Hepatocyte (in vitro differentiated cells): ENCODE data around the gene SLC1A2. TPM values are rescaled to one million over a fixed set of nuclear protein-coding genes. Genes with fewer than 3 reads are reported as not detected.

Experiments used
- DNase-seq: peaks from one replicate; pipeline ENCODE4 v3.0.0-alpha.2; 2016; ENCODE audit warnings: low spot score
- H2AFZ ChIP-seq: fragments of 200-600 bp; sonication (generic); 2 replicates; pipeline ENCODE4 v1.6.0; 2016; ENCODE audit warnings: antibody characterized with exemption, mild to moderate bottlenecking
- H3K27ac ChIP-seq: fragments of 200-600 bp; sonication (generic); 2 replicates; pipeline ENCODE4 v1.5.1; 2016; ENCODE audit warnings: mild to moderate bottlenecking
- H3K27me3 ChIP-seq: fragments of 200-600 bp; sonication (generic); 2 replicates; pipeline ENCODE4 v1.6.1; 2016
- H3K36me3 ChIP-seq: fragments of 200-600 bp; sonication (generic); replicated peaks from 2 replicates; pipeline ENCODE4 v1.5.1; 2016; ENCODE audit warnings: low read depth; ENCODE audit not compliant: insufficient read depth
- H3K4me1 ChIP-seq: fragments of 200-600 bp; sonication (generic); 2 replicates; pipeline ENCODE4 v1.5.1; 2016; ENCODE audit warnings: mild to moderate bottlenecking, moderate library complexity; ENCODE audit not compliant: insufficient read depth
- H3K4me2 ChIP-seq: fragments of 200-600 bp; sonication (generic); 2 replicates; pipeline ENCODE4 v1.6.0; 2016
- H3K4me3 ChIP-seq: fragments of 200-600 bp; sonication (generic); 2 replicates; pipeline ENCODE4 v1.5.1; 2016; ENCODE audit warnings: mild to moderate bottlenecking
- H3K79me2 ChIP-seq: fragments of 200-600 bp; sonication (generic); 2 replicates; pipeline ENCODE4 v1.6.0; 2017; ENCODE audit warnings: mild to moderate bottlenecking
- H3K9me2 ChIP-seq: fragments of 200-600 bp; sonication (generic); replicated peaks from 2 replicates; pipeline ENCODE4 v1.6.0; 2017; ENCODE audit warnings: mild to moderate bottlenecking; ENCODE audit not compliant: insufficient read depth
- H3K9me3 ChIP-seq: fragments of 200-600 bp; sonication (generic); 2 replicates; pipeline ENCODE4 v1.5.1; 2016; ENCODE audit warnings: low read depth, mild to moderate bottlenecking
- H4K20me1 ChIP-seq: fragments of 200-600 bp; sonication (generic); 2 replicates; pipeline ENCODE4 v1.6.0; 2016; ENCODE audit warnings: mild to moderate bottlenecking; ENCODE audit not compliant: insufficient read depth, poor library complexity, severe bottlenecking
- EZH2 ChIP-seq: fragments of 200-600 bp; sonication (generic); IDR thresholded peaks from 2 replicates; pipeline ENCODE4 v1.6.1; 2016; ENCODE audit warnings: antibody characterized with exemption, mild to moderate bottlenecking, borderline replicate concordance
- EZH2phosphoT487 ChIP-seq: fragments of 200-600 bp; sonication (generic); IDR thresholded peaks from one replicate; pipeline ENCODE4 v1.6.1; 2018; ENCODE audit warnings: antibody characterized with exemption, mild to moderate bottlenecking, low read depth, moderate library complexity; ENCODE audit not compliant: unreplicated experiment, severe bottlenecking
- WGBS: methylation state at CpG from one replicate; pipeline ENCODE4 v1.1.6; 2016; ENCODE audit warnings: low lambda C conversion rate; ENCODE audit errors: missing lambda C conversion rate; 5-methylcytosine and 5-hydroxymethylcytosine counted together
- polyA plus RNA-seq: library from polyadenylated mRNA; unstranded; fragments of >200 nt; fragmentation: Nextera tagmentation; extraction: Ambion mirVana; gene quantifications from 2 replicates; pipeline ENCODE4 v1.2.1, GENCODE V29; 2016
- total RNA-seq: library from RNA; depleted of rRNA; stranded (reverse); fragments of >200 nt; gene quantifications from 2 replicates; pipeline ENCODE4 v1.2.3, GENCODE V29; 2014
- TF ChIP-seq, protein P1 (sequence below): fragments of 200-600 bp; sonication (generic); IDR thresholded peaks from 2 replicates; pipeline ENCODE4 v1.5.1; 2016; ENCODE audit warnings: antibody characterized with exemption, mild to moderate bottlenecking; ENCODE audit not compliant: poor library complexity

Gene SLC1A2
- total and polyA plus RNA-seq, 2 experiments from 2014 or later: 0.59 to 2.9 TPM

GRCh38 chr11:35347173-35347878 is 72.0 kb downstream of the SLC1A2 start:
- no peaks in the 10 kb centered on the region for H3K27me3 ChIP-seq
- DNase-seq: no peak
- WGBS: 78% methylated on average over 6 of the region's 6 CpGs
- no peaks in the 10 kb centered on the region for H3K79me2 ChIP-seq
- H2AFZ ChIP-seq: no peak overlapping the region
- TF ChIP-seq, protein P1, sequence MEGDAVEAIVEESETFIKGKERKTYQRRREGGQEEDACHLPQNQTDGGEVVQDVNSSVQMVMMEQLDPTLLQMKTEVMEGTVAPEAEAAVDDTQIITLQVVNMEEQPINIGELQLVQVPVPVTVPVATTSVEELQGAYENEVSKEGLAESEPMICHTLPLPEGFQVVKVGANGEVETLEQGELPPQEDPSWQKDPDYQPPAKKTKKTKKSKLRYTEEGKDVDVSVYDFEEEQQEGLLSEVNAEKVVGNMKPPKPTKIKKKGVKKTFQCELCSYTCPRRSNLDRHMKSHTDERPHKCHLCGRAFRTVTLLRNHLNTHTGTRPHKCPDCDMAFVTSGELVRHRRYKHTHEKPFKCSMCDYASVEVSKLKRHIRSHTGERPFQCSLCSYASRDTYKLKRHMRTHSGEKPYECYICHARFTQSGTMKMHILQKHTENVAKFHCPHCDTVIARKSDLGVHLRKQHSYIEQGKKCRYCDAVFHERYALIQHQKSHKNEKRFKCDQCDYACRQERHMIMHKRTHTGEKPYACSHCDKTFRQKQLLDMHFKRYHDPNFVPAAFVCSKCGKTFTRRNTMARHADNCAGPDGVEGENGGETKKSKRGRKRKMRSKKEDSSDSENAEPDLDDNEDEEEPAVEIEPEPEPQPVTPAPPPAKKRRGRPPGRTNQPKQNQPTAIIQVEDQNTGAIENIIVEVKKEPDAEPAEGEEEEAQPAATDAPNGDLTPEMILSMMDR: no peak
- TF ChIP-seq EZH2phosphoT487: no peak
- no peak for TF ChIP-seq EZH2
- H3K9me3 ChIP-seq: no peaks in the 10 kb centered on the region
- H3K4me1 ChIP-seq: peaks cover 11% of the 10 kb centered on the region
- H3K27ac ChIP-seq: no peak overlapping the region
- H3K4me3 ChIP-seq: no peak overlapping the region
- no peaks in the 10 kb centered on the region for H3K36me3 ChIP-seq
- H3K9me2 ChIP-seq: no peaks in the 10 kb centered on the region
- no peaks in the 10 kb centered on the region for H4K20me1 ChIP-seq
- H3K4me2 ChIP-seq: no peak overlapping the region

- Histone ChIP-seq H3K9me2 (no peaks in the 10 kb centered on the region), H3K36me3 (no peaks in the 10 kb centered on the region), H3K4me3 (no peak overlapping the region), H3K9me3 (no peaks in the 10 kb centered on the region), H3K4me1 (peaks cover 11% of the 10 kb centered on the region), H3K79me2 (no peaks in the 10 kb centered on the region), H4K20me1 (no peaks in the 10 kb centered on the region), H3K27ac (no peak overlapping the region), H2AFZ (no peak overlapping the region), H3K4me2 (no peak overlapping the region), H3K27me3 (no peaks in the 10 kb centered on the region)
- 83% methylated on average over 6 of the region's 6 CpGs for WGBS
- DNase-seq: no peak
- TF ChIP-seq, protein P1: no peak
- no peak for TF ChIP-seq EZH2phosphoT487
- no peak for TF ChIP-seq EZH2
Measured at GRCh38 chr11:35346472-35347156, 72.7 kb downstream of the SLC1A2 start.

DNA sequence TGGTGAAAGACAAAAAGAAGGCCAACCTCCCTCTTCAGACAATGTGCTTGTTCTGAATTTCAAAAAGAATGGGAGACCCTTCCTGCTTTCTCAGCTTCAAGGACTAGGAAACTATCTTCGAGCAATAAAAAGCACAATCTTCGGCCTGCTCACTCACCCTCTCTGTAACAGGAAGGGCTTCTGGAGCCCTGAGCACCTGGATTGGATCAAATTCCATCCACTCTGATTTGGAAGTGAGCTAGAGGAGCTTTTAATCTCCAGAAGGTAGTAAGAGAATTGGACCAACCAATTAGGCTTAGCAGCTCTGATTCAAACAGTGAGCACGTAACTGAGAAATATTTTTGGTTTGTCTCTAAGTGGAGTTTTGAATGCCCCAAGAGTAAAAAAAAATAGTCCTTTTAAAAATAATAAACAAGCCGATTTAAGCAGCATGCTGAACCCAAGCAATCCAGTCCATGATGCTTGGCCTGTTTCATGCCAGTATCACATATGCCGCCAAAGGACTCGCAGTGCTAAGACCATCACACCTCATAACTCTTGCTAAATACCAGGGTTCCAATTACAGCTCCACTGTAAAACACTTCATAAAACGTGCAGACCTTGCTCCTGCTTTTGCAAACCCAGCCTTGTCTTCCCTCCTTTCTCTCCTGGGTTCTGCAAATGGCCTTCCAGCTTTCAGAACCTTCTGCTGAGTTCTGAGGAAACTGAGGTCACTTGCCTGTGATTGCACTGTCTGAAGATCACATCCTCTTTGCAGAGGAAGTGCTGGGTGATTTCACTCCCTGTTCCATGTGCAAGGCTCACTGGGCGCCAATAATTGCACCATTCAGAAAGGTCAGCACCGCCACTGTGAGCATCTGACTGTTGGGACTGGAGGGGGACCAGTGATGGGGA is 74.4 kb downstream of the SLC1A2 start:
- no peaks in the 10 kb centered on the region for H3K9me3 ChIP-seq
- no peaks in the 10 kb centered on the region for H3K27me3 ChIP-seq
- no peak overlapping the region for H3K4me2 ChIP-seq
- peak; percentile 8 for DNase-seq
- H3K4me3 ChIP-seq: no peak overlapping the region
- no peaks in the 10 kb centered on the region for H3K36me3 ChIP-seq
- no peaks in the 10 kb centered on the region for H3K79me2 ChIP-seq
- H2AFZ ChIP-seq: no peak overlapping the region
- no peak overlapping the region for H3K27ac ChIP-seq
- H3K4me1 ChIP-seq: peaks cover 11% of the 10 kb centered on the region
- H3K9me2 ChIP-seq: no peaks in the 10 kb centered on the region
- WGBS: 54% methylated on average over 9 of the region's 9 CpGs
- TF ChIP-seq, protein P1: no peak
- peak; percentile 79 for TF ChIP-seq EZH2phosphoT487
- no peaks in the 10 kb centered on the region for H4K20me1 ChIP-seq
